ENCODE data around the gene TAF4. TPM values are rescaled to one million over a fixed set of nuclear protein-coding genes. Genes with fewer than 3 reads are reported as not detected.

TAF4 gene
- total RNA-seq, 2 donors from 2014 or later = 12.7 to 29.0 TPM

GRCh38 chr20:62007127-62007647 lies 58.5 kb downstream of the TAF4 start:
- ATAC-seq = no peak
- Histone ChIP-seq H3K9me3 (no peaks in the 10 kb centered on the region), H3K27me3 (no peaks in the 10 kb centered on the region), H3K27ac (no peak overlapping the region), H3K4me3 (no peak overlapping the region), H3K36me3 (replicated peaks in 1 of 2; ENCODE audit: insufficient read depth in 1 of 2, low read depth in 2 of 2) (peaks cover 0 to 28% of the 10 kb centered on the region in 2 donors), H3K4me1 (peaks cover 15% of the 10 kb centered on the region)
- WGBS, 2 donors = 84% methylated on average over 17 of the region's 17 CpGs
- DNase-seq = no peak
- TF ChIP-seq, protein P1, sequence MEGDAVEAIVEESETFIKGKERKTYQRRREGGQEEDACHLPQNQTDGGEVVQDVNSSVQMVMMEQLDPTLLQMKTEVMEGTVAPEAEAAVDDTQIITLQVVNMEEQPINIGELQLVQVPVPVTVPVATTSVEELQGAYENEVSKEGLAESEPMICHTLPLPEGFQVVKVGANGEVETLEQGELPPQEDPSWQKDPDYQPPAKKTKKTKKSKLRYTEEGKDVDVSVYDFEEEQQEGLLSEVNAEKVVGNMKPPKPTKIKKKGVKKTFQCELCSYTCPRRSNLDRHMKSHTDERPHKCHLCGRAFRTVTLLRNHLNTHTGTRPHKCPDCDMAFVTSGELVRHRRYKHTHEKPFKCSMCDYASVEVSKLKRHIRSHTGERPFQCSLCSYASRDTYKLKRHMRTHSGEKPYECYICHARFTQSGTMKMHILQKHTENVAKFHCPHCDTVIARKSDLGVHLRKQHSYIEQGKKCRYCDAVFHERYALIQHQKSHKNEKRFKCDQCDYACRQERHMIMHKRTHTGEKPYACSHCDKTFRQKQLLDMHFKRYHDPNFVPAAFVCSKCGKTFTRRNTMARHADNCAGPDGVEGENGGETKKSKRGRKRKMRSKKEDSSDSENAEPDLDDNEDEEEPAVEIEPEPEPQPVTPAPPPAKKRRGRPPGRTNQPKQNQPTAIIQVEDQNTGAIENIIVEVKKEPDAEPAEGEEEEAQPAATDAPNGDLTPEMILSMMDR (IDR thresholded peaks at IDR 0.05) = no peak
- TF ChIP-seq POLR2A (IDR thresholded peaks at IDR 0.05) = no peak
- intact Hi-C loops (cut with DNase I) = no loop called here

DNA sequence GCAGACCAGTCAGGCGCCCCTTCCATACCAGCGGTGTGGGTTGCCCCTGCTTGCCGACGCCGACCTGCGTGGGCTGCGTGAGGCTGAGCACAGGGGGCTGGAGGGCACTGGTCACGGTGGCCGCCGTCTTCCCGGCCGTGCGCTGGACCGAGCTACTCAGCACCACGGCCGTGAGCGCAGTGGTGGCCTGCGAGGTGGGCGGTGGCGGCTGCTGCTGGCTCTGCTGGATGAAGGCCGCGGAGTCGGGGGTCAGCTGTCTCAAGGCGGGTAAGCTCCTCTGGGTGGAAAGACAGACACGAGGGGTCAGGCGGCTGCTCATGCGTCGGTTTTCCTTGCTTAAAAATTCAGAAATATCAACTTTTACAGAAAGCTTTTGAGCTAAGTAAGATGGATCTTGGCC lies 59.2 kb downstream of the TAF4 start:
- ATAC-seq (no peak), DNase-seq (no peak)
- TF ChIP-seq POLR2A (IDR thresholded peaks at IDR 0.05) = no peak
- TF ChIP-seq, protein P1 (IDR thresholded peaks at IDR 0.05) = no peak
- Histone ChIP-seq H3K9me3 (no peaks in the 10 kb centered on the region), H3K4me3 (no peak overlapping the region), H3K36me3 (replicated peaks in 1 of 2; ENCODE audit: insufficient read depth in 1 of 2, low read depth in 2 of 2) (peaks cover 0 to 26% of the 10 kb centered on the region in 2 donors), H3K27me3 (no peaks in the 10 kb centered on the region), H3K27ac (no peak overlapping the region), H3K4me1 (peaks cover 15% of the 10 kb centered on the region)
- WGBS, 2 donors = 90 to 97% methylated on average over 13 to 17 of the region's 28 CpGs
- intact Hi-C loops (cut with DNase I) = no loop called here

DNA sequence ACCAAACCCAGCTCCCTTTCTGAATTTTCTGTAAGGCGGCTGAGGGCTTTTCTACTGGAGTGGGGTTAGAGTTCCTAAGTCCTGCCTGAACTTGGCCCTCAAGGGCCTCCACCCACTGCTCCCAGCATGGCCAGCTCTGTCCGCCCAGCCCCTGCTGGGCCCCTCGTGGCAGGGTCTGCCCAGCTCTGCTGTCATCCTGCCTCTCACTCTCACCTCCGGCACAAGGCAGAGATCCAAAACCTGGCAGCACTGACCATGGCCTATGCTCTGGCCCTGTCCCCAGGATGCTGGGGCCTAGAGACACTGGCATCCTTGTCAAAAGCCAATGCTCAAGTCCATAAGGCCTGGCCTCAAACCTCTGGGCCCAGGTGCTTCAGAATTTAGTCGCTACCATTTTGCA lies 61.1 kb downstream of the TAF4 start:
- intact Hi-C loops (cut with DNase I) = no loop called here
- Histone ChIP-seq H3K4me3 (no peak overlapping the region), H3K4me1 (peaks cover 15% of the 10 kb centered on the region), H3K27ac (no peak overlapping the region), H3K9me3 (no peaks in the 10 kb centered on the region), H3K27me3 (no peaks in the 10 kb centered on the region), H3K36me3 (replicated peaks in 1 of 2; ENCODE audit: insufficient read depth in 1 of 2, low read depth in 2 of 2) (peaks cover 7 to 38% of the 10 kb centered on the region in 2 donors)
- no peak for ATAC-seq
- no peak for DNase-seq
- TF ChIP-seq POLR2A (IDR thresholded peaks at IDR 0.05) = no peak
- TF ChIP-seq, protein P1 (IDR thresholded peaks at IDR 0.05) = no peak
- 87 to 100% methylated on average over 2 to 5 of the region's 5 CpGs for WGBS, 2 donors

GRCh38 chr20:62003567-62004405 lies 61.9 kb downstream of the TAF4 start:
- TF ChIP-seq POLR2A (IDR thresholded peaks at IDR 0.05) = no peak
- TF ChIP-seq, protein P1 (IDR thresholded peaks at IDR 0.05) = no peak
- no peak for DNase-seq
- intact Hi-C loops (cut with DNase I) = no loop called here
- Histone ChIP-seq H3K9me3 (no peaks in the 10 kb centered on the region), H3K4me3 (no peak overlapping the region), H3K27ac (peak overlapping the region; percentile 19 to 59 (median 31)), H3K4me1 (peaks cover 15% of the 10 kb centered on the region), H3K36me3 (replicated peaks in 1 of 2; ENCODE audit: insufficient read depth in 1 of 2, low read depth in 2 of 2) (peaks cover 7 to 35% of the 10 kb centered on the region in 2 donors), H3K27me3 (no peaks in the 10 kb centered on the region)
- 76 to 82% methylated on average over 11 to 16 of the region's 24 CpGs for WGBS, 2 donors
- ATAC-seq = no peak

All from body of pancreas (tissue), 4 donors.